GM18867 (cell line): ENCODE data around the gene TBX3.

ENCODE experiments used
- ATAC-seq: cut with Tn5 transposase; IDR thresholded peaks from one replicate; pipeline ENCODE4 v1.9.1; 2021; ENCODE audit warnings: mild to moderate bottlenecking, moderate library complexity; ENCODE audit not compliant: unreplicated experiment

The TBX3 gene

GRCh38 chr12:114669401-114670290 is 14.3 kb downstream of the TBX3 start:
- ATAC-seq: no peak

- no peak for ATAC-seq
Measured at GRCh38 chr12:114668886-114669288, 15.1 kb downstream of the TBX3 start.

- ATAC-seq: no peak
Measured at GRCh38 chr12:114668151-114668885, 15.7 kb downstream of the TBX3 start.

GRCh38 chr12:114667669-114668150 is 16.3 kb downstream of the TBX3 start:
- ATAC-seq: no peak

- ATAC-seq: no peak
Measured at GRCh38 chr12:114666746-114667668, 17.0 kb downstream of the TBX3 start.

- ATAC-seq: no peak
Measured at GRCh38 chr12:114665411-114666260, 18.3 kb downstream of the TBX3 start.

- no peak for ATAC-seq
Measured at GRCh38 chr12:114664651-114665320, 19.2 kb downstream of the TBX3 start.

GRCh38 chr12:114662512-114663177 is 21.3 kb downstream of the TBX3 start:
- ATAC-seq: no peak

- no peak for ATAC-seq
Measured at GRCh38 chr12:114661245-114661644, 22.7 kb downstream of the TBX3 start.

- ATAC-seq: no peak
Measured at GRCh38 chr12:114659084-114659483, 24.9 kb downstream of the TBX3 start.

- ATAC-seq: no peak
Measured at GRCh38 chr12:114658002-114658441, 26.0 kb downstream of the TBX3 start.

GRCh38 chr12:114657597-114657920 is 26.4 kb downstream of the TBX3 start:
- ATAC-seq: no peak

- no peak for ATAC-seq
Measured at GRCh38 chr12:114656906-114657596, 26.9 kb downstream of the TBX3 start.

- ATAC-seq: no peak
Measured at GRCh38 chr12:114655934-114656749, 27.8 kb downstream of the TBX3 start.

- ATAC-seq: no peak
Measured at GRCh38 chr12:114649585-114649984, 34.4 kb downstream of the TBX3 start.

GRCh38 chr12:114648711-114649110 is 35.3 kb downstream of the TBX3 start:
- ATAC-seq: no peak

- no peak for ATAC-seq
Measured at GRCh38 chr12:114638790-114639435, 45.1 kb downstream of the TBX3 start.
